Mesothelial cell of epicardium (in vitro differentiated cells): Measurements from ENCODE around the gene CPLX3. TPM values are rescaled to one million over a fixed set of nuclear protein-coding genes. Genes with fewer than 3 reads are reported as not detected.

Experiments
- DNase-seq, 2 experiments: peaks; one replicate each; pipeline ENCODE4 v3.0.0; 2021; ENCODE audit warnings: low spot score in 2 of 2; ENCODE audit not compliant: unreplicated experiment in 2 of 2
- H3K27ac Mint-ChIP-seq: 2 replicates; pipeline ENCODE4 v1.8.0; 2021; ENCODE audit warnings: mixed read lengths
- H3K27me3 Mint-ChIP-seq: 2 replicates; pipeline ENCODE4 v1.8.0; 2021; ENCODE audit warnings: low read depth, mixed read lengths
- H3K36me3 Mint-ChIP-seq: 2 replicates; pipeline ENCODE4 v1.8.0; 2021; ENCODE audit warnings: mixed read lengths
- H3K4me1 Mint-ChIP-seq: 2 replicates; pipeline ENCODE4 v1.8.0; 2021; ENCODE audit warnings: mixed read lengths
- H3K4me3 Mint-ChIP-seq: 2 replicates; pipeline ENCODE4 v1.8.0; 2021; ENCODE audit warnings: mild to moderate bottlenecking, moderate library complexity, mixed read lengths
- H3K9me3 Mint-ChIP-seq: 2 replicates; pipeline ENCODE4 v1.8.0; 2021; ENCODE audit warnings: mixed read lengths
- total RNA-seq: library from RNA; stranded (reverse); gene quantifications from 3 replicates; pipeline ENCODE4 v1.2.1, GENCODE V29; 2021
- TF ChIP-seq, protein P1 (sequence below): fragments of 200-600 bp; sonication (generic); IDR thresholded peaks from one replicate; pipeline ENCODE4 v1.5.0; 2021; ENCODE audit warnings: antibody characterized with exemption; ENCODE audit not compliant: unreplicated experiment

CPLX3 gene
- total RNA-seq, 1 donor from 2014 or later, result not detected

- TF ChIP-seq, protein P1, sequence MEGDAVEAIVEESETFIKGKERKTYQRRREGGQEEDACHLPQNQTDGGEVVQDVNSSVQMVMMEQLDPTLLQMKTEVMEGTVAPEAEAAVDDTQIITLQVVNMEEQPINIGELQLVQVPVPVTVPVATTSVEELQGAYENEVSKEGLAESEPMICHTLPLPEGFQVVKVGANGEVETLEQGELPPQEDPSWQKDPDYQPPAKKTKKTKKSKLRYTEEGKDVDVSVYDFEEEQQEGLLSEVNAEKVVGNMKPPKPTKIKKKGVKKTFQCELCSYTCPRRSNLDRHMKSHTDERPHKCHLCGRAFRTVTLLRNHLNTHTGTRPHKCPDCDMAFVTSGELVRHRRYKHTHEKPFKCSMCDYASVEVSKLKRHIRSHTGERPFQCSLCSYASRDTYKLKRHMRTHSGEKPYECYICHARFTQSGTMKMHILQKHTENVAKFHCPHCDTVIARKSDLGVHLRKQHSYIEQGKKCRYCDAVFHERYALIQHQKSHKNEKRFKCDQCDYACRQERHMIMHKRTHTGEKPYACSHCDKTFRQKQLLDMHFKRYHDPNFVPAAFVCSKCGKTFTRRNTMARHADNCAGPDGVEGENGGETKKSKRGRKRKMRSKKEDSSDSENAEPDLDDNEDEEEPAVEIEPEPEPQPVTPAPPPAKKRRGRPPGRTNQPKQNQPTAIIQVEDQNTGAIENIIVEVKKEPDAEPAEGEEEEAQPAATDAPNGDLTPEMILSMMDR, result no peak
- H3K27ac Mint-ChIP-seq, result no peak overlapping the region
- H3K4me1 Mint-ChIP-seq, result peaks cover 15% of the 10 kb centered on the region
- H3K4me3 Mint-ChIP-seq, result no peak overlapping the region
- no peaks in the 10 kb centered on the region for H3K27me3 Mint-ChIP-seq
- H3K36me3 Mint-ChIP-seq, result peaks cover 20% of the 10 kb centered on the region
- no peaks in the 10 kb centered on the region for H3K9me3 Mint-ChIP-seq
- DNase-seq, result no peak
Observed at GRCh38 chr15:74845581-74845980, 19.2 kb downstream of the CPLX3 start.

DNA sequence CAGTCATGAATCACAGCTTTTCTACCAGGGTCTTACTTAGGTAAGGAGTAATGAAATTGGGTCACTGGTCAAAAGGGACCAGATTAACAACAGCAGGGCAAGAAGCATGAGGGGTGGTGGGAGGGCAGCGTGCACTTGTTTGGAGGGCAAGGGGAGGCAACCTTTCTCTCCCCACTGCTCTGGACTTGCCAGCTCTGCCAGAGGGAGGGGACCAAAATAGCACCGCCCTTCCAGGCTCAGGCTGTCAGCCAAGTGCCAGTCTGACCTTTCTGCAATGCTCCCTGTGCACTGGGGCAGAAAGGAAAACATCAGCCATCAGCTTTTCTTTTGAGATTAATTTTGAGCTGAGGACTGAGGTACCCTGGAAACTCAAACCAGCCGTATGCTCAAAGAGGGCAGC lies 21.0 kb downstream of the CPLX3 start:
- Mint-ChIP-seq H3K36me3 (peaks cover 21% of the 10 kb centered on the region), H3K27ac (no peak overlapping the region), H3K4me1 (peaks cover 7% of the 10 kb centered on the region), H3K27me3 (no peaks in the 10 kb centered on the region), H3K9me3 (no peaks in the 10 kb centered on the region), H3K4me3 (no peak overlapping the region)
- TF ChIP-seq, protein P1, result no peak
- DNase-seq, result no peak

GRCh38 chr15:74850393-74850792 lies 24.0 kb downstream of the CPLX3 start:
- no peaks in the 10 kb centered on the region for H3K9me3 Mint-ChIP-seq
- DNase-seq, result no peak
- H3K27ac Mint-ChIP-seq, result no peak overlapping the region
- H3K36me3 Mint-ChIP-seq, result peaks cover 20% of the 10 kb centered on the region
- no peak overlapping the region for H3K4me3 Mint-ChIP-seq
- TF ChIP-seq, protein P1, result no peak
- no peaks in the 10 kb centered on the region for H3K27me3 Mint-ChIP-seq
- H3K4me1 Mint-ChIP-seq, result no peaks in the 10 kb centered on the region

- H3K36me3 Mint-ChIP-seq, result peaks cover 18% of the 10 kb centered on the region
- no peak overlapping the region for H3K4me3 Mint-ChIP-seq
- no peak overlapping the region for H3K27ac Mint-ChIP-seq
- H3K4me1 Mint-ChIP-seq, result peaks cover 1% of the 10 kb centered on the region
- no peaks in the 10 kb centered on the region for H3K27me3 Mint-ChIP-seq
- H3K9me3 Mint-ChIP-seq, result no peaks in the 10 kb centered on the region
- TF ChIP-seq, protein P1, result no peak
- no peak for DNase-seq
Observed at GRCh38 chr15:74851960-74852359, 25.5 kb downstream of the CPLX3 start.

DNA sequence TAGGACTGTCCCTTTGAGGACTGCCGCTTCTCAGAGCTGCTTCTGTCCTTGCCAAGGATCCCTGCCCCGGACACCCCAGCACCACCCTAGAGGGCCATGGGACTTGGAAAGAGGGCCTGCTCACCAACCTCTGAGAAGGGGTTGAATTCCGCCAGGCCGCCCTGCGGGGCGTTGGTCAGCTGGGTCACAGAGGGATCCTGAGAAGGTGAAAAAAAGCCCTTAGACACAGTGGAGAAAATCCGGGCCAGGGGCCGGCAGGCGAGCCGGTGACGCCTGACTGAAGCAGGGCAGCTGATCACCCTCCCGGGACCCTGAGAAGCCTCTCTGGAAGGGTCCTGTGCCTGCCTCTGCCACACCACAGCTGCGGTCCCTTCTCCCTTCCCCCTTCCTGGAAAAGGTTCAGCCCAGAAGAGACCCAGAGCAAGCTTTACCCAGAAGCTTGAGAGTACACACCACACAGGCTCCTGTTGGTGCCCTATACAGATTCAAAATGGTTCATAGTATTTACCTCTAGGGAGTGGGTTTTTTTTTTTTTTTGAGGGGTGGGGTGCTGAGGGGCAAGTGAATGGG lies 28.1 kb downstream of the CPLX3 start:
- Mint-ChIP-seq H3K36me3 (peaks cover 8% of the 10 kb centered on the region), H3K9me3 (no peaks in the 10 kb centered on the region), H3K27ac (no peak overlapping the region), H3K27me3 (no peaks in the 10 kb centered on the region), H3K4me1 (peaks cover 3% of the 10 kb centered on the region), H3K4me3 (no peak overlapping the region)
- TF ChIP-seq, protein P1, result no peak
- no peak for DNase-seq

GRCh38 chr15:74855857-74856256 lies 29.4 kb downstream of the CPLX3 start:
- no peak for DNase-seq
- H3K36me3 Mint-ChIP-seq, result peaks cover 4% of the 10 kb centered on the region
- H3K4me3 Mint-ChIP-seq, result no peak overlapping the region
- TF ChIP-seq, protein P1, result no peak
- H3K27me3 Mint-ChIP-seq, result no peaks in the 10 kb centered on the region
- no peak overlapping the region for H3K27ac Mint-ChIP-seq
- H3K4me1 Mint-ChIP-seq, result peaks cover 3% of the 10 kb centered on the region
- no peaks in the 10 kb centered on the region for H3K9me3 Mint-ChIP-seq
